ENCODE results near the gene TAF11L7.
"Not testable (repeated sequence)": the region's sequence is repeated elsewhere in the genome, so short reads cannot be mapped to it uniquely, and the experiment has no call there.

DNA sequence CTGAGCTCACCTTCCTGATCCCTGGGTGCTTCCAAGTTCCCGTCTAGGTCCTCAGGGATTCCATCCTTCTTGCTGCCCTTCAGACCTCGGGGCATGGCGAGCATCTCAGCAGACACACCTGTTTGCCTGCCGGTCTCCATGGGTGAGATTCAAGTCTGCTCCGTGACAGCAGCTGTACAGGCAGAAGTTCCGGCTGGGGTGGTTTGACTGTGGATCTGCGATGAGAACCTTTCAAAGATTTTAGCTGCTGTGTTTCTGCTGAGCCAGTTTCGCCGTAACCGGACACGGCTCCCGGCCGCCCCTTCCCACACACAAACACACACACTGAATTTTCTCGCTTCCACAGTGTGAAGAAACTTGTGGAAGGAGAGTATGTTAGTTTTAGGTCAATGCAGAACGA is 8.7 kb upstream of the TAF11L7 start, which contains the start of gene TAF11L9:
- TF ChIP-seq ZNF235 (CRISPR knock-in tag; IDR thresholded peaks at IDR 0.05; ENCODE audit: borderline replicate concordance); THAP8 (CRISPR knock-in tag; IDR thresholded peaks at IDR 0.05; ENCODE audit: borderline replicate concordance); ZNF564 (CRISPR knock-in tag; IDR thresholded peaks at IDR 0.05); POLR2A (IDR thresholded peaks at IDR 0.05; ENCODE audit: insufficient read depth in 1 of 2, low read depth in 2 of 2, low read length in 2 of 2): not testable (repeated sequence)

Data from HepG2 (cell line).